Measurements from ENCODE around the gene DCD.

Gene DCD

GRCh38 chr12:54661048-54661447, 12.9 kb upstream of the DCD start:
- intact Hi-C loops (cut with DNase I; ENCODE audit: low total_unique reads), result no loop called here
- H3K27ac ChIP-seq, result no peak overlapping the region
- H3K9me3 ChIP-seq, result no peaks in the 10 kb centered on the region
- peaks cover 0 to 3% of the 10 kb centered on the region in 2 donors for H3K27me3 ChIP-seq
- no peak for TF ChIP-seq CTCF (IDR thresholded peaks at IDR 0.05)
- H3K4me1 ChIP-seq, result no peaks in the 10 kb centered on the region
- no peak overlapping the region for H3K4me3 ChIP-seq
- DNase-seq, result no peak
- H3K36me3 ChIP-seq, result no peaks in the 10 kb centered on the region

- TF ChIP-seq CTCF (IDR thresholded peaks at IDR 0.05), result no peak
- H3K36me3 ChIP-seq, result no peaks in the 10 kb centered on the region
- no peak overlapping the region for H3K4me3 ChIP-seq
- H3K27ac ChIP-seq, result no peak overlapping the region
- DNase-seq, result no peak
- no peaks in the 10 kb centered on the region for H3K4me1 ChIP-seq
- H3K27me3 ChIP-seq, result peaks cover 0 to 3% of the 10 kb centered on the region in 2 donors
- intact Hi-C loops (cut with DNase I; ENCODE audit: low total_unique reads), result no loop called here
- no peaks in the 10 kb centered on the region for H3K9me3 ChIP-seq
Observed at GRCh38 chr12:54660320-54660962, 12.3 kb upstream of the DCD start.

DNA sequence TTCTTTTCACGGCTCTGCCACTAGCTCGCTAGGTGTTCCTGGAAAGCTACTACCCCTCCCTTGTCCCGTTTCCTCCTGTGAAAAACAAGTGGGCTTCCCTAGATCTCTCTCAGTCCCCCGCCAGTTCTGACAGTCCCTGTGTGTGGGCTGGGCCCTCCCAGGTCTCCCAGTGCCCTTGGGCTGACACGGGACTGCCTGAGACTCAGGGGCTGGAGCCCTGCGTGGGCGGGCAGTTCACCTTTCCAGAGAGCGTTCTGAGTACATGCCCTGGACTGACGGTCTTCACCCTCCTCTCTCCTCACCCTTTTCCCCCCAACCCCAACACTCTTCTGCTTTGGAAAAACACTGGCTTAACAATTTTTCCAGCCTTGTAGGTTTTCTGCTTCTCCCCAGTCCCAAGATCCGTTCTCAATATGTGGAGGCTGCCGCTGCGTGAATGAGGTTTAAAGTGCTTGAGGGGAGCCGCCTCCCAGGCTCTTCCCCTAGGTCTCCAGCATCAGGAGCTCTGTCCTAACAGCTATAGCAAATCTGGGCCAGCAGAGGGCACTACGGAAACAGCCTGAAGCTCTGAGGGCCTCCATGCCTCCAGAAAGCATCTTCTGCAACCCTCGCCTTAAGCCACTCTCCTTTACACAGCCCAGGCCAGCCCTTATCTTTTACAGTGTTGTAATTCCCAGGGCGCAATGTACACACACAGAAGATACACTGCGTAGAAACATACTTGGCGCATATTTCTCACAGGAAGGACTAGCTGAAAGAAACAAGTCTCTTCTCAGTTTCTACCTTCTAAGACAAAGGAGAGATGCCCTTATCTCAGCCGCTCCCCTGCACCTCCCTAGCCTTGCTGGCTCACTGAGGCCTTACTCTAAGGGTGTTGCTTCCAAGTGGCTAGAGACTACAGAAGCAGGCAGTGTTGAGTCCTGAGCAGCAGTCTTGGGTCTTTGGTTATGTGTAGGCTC, 10.4 kb upstream of the DCD start:
- Histone ChIP-seq H3K9me3 (no peaks in the 10 kb centered on the region), H3K27ac (no peak overlapping the region), H3K36me3 (no peaks in the 10 kb centered on the region), H3K27me3 (peaks cover 0 to 4% of the 10 kb centered on the region in 2 donors), H3K4me1 (no peaks in the 10 kb centered on the region), H3K4me3 (no peak overlapping the region)
- no peak for DNase-seq
- no peak for TF ChIP-seq CTCF (IDR thresholded peaks at IDR 0.05)
- intact Hi-C loops (cut with DNase I; ENCODE audit: low total_unique reads), result no loop called here

GRCh38 chr12:54657105-54657607, 9.0 kb upstream of the DCD start:
- no peak for DNase-seq
- H3K27me3 ChIP-seq, result peaks cover 0 to 8% of the 10 kb centered on the region in 2 donors
- no peaks in the 10 kb centered on the region for H3K36me3 ChIP-seq
- H3K9me3 ChIP-seq, result no peaks in the 10 kb centered on the region
- no peak overlapping the region for H3K27ac ChIP-seq
- no peaks in the 10 kb centered on the region for H3K4me1 ChIP-seq
- no peak overlapping the region for H3K4me3 ChIP-seq
- intact Hi-C loops (cut with DNase I; ENCODE audit: low total_unique reads), result no loop called here
- TF ChIP-seq CTCF (IDR thresholded peaks at IDR 0.05), result no peak

DNA sequence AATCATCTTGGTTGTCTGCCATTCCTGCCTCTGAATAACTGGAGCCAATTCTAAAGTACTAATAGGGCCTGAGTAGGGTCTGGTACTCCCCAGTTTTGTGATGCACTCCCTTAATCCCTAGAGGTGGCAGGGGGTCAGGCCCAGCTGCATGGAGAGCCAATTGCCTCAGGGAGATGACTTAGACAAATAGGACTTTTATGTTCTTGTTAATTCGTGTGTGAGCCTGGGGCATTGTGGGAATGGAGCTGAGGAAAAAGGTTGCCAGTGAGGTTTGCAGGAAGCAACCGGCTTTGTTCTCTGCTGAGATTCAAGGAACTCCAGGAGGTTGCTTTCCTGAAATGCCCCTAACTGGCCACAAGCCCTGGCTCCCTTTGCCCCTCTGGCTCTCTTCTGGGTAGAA, 6.8 kb upstream of the DCD start:
- peaks cover 0 to 8% of the 10 kb centered on the region in 2 donors for H3K27me3 ChIP-seq
- peaks cover 0 to 3% (median 0%) of the 10 kb centered on the region in 4 donors for H3K4me1 ChIP-seq
- no peak overlapping the region for H3K4me3 ChIP-seq
- DNase-seq, result no peak
- no peaks in the 10 kb centered on the region for H3K36me3 ChIP-seq
- intact Hi-C loops (cut with DNase I; ENCODE audit: low total_unique reads), result no loop called here
- H3K27ac ChIP-seq, result no peak overlapping the region
- H3K9me3 ChIP-seq, result no peaks in the 10 kb centered on the region
- TF ChIP-seq CTCF (IDR thresholded peaks at IDR 0.05), result no peak

Measured in tibial artery (tissue), 4 donors.